GM20000 (cell line): ENCODE measurements around the gene NAA40.

Experiments used
- DNase-seq: peaks from one replicate; pipeline ENCODE4 v3.0.0; 2012; ENCODE audit warnings: low spot score
- CTCF ChIP-seq: IDR thresholded peaks from 2 replicates; pipeline ENCODE4 v1.5.1; 2012; ENCODE audit warnings: mild to moderate bottlenecking, control low read depth; ENCODE audit errors: extremely low read depth, missing control alignments

NAA40 gene

GRCh38 chr11:63941901-63942300 is 3.1 kb downstream of the NAA40 start:
- TF ChIP-seq CTCF: no peak
- DNase-seq: no peak

GRCh38 chr11:63942803-63943202 is 4.0 kb downstream of the NAA40 start:
- no peak for TF ChIP-seq CTCF
- DNase-seq: no peak

DNA sequence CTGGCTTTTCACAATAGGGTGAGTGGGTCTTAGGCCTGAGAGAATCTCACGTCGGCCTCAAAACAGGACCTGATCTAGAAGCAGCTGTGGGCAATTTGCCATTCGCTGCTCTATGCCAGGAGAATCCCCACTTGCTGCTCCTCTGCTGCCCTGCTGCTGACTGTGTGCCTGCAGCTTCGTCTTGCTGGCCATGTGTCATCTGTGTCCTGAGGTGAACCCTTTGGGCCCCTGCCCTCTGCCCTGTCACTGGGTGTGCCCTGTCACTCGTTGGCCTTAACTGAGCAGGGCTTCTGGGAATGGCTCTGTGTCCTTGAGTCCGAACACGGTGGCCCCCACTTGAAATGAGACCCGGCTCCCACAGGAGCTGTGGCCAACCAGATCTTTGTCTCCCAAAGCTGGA is 6.2 kb downstream of the NAA40 start:
- no peak for DNase-seq
- no peak for TF ChIP-seq CTCF

DNA sequence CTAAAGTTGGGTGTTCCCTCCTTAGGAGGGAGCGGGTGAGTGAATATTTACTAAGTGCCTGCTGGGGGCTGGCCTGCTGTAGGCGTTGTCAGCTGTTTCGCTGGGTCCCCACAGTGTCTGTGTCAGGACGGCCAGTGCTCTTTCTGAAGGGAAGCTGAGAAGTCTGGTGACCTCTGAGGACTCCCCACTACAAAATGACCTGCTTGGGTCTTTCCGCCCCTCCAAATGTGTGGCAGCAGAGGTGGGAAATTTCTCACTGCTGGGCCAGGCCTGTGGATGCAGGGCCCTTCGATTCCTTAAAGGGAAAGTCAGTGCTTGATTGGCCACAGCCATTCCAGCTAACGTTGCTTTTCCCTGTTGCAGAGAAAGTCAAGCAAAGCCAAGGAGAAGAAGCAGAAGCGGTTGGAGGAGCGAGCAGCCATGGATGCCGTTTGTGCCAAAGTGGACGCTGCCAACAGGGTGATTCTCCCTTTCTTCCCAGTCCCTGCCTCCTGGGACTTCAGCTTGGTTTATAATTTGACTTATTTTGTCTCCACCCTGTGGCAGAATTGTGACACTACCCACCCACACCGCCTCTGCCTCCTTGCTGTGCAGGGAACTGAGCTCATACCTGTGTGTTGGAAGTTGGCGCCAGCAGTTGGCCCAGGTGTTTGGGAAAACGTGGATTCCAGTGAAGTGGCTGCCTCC is 6.8 kb downstream of the NAA40 start:
- peak; percentile 61 for DNase-seq
- peak; percentile 64 for TF ChIP-seq CTCF

DNA sequence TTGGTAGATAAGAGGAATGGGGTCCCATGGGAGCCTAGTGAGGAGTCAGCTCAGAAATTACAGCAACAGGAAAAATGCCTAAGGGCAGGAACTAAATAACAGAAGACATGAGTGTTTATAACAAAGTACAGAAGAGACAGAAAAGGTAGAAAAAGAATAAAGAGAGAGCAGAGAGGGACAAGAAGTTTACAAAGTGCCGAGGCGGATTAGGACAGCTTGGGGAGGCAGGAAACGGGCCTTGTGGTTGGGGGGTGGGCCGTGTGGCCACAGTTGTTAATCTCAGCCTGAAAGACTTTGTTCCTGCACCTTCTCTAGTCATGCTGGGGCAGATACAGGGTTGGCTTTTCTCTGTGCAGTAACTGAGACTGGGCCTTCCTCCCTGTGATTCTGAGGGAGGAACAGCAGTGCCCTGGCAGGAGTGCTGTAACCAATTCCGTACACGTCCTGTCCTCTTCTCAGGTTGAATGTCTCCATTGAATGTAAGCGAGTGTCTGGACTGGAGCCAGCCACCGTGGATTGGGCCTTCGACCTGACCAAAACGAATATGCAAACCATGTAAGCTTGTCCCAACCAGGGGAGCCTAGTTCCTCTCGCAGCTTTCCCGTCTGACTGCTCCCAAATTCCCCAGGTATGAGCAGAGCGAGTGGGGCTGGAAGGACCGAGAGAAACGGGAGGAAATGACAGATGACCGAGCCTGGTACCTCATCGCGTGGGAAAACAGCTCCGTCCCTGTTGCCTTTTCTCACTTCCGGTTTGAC is 13.2 kb downstream of the NAA40 start:
- DNase-seq: peak; percentile 57
- TF ChIP-seq CTCF: no peak

DNA sequence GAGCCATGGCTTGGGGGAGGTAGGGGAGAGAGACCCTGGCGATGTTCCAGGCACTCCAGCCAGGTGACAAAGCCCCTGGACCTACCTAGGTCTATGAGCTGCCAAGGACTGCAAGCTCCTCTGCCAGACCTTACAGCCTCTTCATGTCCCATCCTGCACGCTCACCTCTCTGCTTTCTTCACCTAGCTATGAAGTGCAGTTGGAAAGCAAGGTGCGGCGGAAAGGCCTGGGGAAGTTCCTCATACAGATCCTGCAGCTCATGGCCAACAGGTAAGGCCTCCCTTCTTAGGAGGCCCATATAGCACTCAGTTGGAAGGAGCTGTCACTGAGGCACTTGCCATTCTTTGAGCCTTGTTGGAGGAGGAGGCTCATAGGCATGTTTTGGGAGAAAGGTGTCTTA is 13.8 kb downstream of the NAA40 start:
- DNase-seq: no peak
- no peak for TF ChIP-seq CTCF

- DNase-seq: no peak
- no peak for TF ChIP-seq CTCF
Observed at GRCh38 chr11:63958008-63958407, 19.2 kb downstream of the NAA40 start.
